GM18508 (cell line): ENCODE data around the gene SLC13A2.

Source experiments
- ATAC-seq: cut with Tn5 transposase; IDR thresholded peaks from one replicate; pipeline ENCODE4 v1.9.1; 2021; ENCODE audit warnings: moderate number of reproducible peaks; ENCODE audit not compliant: insufficient read depth, unreplicated experiment

The SLC13A2 gene

DNA sequence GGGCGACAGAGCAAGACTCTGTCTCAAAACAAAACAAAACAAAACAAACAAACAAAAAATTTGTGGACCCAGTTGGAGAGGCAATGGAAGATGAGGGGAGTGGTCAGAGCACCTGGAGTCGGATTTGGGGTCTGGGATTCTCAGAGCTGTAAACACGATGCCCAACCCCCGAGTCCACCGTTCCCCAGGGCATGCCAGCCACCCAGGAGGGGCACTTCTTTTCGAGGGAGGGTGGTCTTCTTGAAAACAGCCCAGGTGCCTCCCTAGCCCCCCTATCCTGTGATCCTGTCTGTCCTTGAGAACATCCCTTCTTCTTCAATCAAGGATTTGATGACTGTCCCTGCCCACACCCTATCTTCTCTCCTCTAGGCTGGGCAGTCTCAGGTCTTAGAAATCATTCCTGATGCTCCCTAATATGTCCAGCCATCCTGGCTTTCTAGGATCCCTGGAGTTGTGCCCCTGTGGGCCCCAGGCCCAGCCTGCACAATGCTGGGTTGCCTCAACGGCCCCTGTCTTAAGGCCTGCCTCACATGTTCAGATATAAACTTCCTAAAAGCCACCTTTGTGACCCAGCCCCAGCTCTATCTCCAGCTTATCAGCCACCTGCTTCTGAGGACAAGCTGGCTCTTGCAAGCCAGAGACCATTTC lies 3.1 kb upstream of the SLC13A2 start:
- ATAC-seq = no peak

DNA sequence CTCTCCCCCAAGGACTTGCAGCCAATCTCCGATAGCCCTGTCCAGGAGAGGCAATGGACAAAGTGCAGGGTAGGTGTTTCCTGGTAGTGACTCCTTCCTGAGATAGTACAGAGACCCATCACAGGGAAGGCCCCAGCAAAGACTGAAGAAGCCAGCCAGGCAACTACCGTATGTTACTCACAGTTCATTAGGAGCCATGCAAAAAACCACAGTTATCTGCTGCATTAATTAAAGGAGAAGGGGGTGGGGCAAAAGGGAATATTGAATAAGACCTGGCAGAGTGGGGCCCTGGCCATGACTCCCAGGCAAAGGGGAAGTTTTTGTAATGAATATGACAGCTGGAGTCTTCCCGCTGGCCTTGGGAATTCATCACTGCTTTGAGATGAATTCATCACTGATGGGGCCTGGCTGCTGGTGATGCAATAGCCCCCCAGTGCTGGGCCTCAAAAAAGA lies 2.5 kb upstream of the SLC13A2 start:
- ATAC-seq = no peak

DNA sequence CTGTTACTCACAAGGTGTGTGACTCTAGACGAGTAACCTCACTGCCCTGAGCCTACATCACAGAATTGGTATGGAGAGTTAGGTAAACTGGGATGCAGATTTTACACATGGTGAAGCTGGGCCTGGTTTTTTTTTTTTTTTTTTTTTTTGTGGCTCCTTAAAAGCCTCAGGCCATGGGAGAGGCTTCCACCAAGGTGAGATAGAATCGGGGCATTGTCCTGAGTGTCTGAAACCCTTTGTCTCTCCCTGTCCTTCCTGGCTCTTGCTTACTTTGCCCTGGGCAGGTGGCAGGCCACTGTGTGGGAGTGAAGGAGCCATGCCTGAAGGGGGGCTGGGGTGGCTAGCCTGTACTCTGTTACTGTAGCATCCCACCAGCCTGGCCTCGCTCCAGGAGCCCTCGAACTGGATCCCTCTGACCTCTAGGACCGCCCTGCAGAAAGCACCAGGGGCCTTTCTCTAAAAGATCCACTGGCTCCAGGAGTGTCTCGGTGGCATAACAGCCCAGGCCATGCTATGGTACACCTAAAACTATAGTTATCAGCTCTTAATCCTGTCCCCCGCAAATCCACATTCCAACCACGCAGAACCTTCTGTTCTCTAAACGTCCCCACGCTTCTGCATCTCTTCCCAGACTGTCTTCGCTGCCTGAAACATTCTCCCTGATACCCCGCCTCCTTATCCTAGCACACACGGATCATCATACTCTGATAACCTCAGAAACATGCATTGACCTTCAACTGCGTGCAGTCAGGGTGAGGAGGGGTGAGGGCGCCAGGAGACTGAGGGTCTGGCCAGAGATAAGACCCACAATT lies 1.7 kb upstream of the SLC13A2 start:
- ATAC-seq = no peak

DNA sequence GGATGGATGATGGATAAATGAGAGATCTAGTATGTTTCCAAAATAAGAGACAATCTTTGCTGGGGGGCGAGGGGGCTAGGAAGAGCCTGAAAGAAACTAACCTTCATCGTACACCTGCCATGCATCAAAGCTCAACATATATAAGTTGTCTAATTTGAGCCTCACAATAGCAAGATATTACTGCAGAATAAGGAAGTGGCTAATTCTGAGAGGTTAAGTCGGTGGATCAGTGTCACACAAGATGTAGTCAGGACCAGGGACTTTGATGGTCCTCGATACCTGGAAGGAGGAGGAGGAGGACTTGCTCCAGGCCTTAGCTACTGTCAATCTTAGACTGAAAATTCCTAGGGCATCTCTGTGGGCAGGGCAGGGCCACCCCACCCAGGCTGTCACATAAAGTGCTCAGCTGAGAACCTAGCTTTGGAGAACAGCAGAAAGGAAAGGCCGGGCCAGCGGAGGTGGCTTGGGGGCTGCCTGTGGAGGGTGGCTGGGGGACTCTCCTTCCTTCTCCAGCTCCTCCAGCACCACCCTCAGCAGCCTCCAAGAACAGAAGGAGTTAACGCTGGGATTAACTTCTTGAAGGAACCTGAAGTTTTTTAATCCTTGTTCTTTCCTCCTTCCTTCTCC lies 460 bp upstream of the SLC13A2 start:
- no peak for ATAC-seq

GRCh38 chr17:28474111-28474531 lies 677 bp downstream of the SLC13A2 start:
- ATAC-seq = no peak

DNA sequence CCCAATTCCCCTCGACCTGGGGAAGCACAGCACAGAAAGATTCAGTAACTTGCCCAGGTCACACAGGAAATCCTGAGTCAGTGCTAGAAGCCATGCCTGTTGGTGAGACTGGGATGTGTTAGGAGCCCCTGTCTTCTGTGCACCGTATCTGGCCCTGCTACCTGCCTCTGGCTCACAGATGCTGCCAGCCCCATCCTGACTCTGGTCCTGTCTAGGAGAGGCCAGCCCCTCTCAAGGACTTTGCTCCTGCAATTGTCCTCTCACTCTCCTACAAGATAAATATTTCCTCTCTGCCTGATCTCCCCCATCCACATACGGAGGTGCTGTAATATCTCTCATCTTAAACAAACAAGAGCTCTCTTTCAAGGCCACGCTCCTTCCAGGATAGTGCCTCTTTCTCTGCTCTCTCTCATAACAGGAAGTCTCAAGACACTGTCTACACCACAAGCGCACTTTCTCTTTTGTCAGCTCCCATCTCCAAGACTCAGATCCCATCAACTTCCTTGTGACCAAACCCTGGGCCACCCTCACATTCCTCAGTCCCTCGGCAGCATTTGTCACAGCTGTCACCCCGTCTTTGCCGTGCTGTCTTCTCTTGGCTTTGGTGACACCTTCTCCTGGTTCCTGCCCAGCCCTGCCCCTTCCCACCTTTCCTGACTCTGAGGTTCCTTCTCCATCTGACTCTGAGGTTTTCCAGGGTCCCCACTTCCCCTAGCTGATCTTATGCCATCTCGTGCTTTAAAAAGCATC lies 1.9 kb downstream of the SLC13A2 start:
- no peak for ATAC-seq

- ATAC-seq = no peak
These were observed 2.8 kb downstream of the SLC13A2 start for GRCh38 chr17:28476076-28476865.

GRCh38 chr17:28477928-28478327 lies 4.5 kb downstream of the SLC13A2 start:
- no peak for ATAC-seq

GRCh38 chr17:28478712-28479615 lies 5.5 kb downstream of the SLC13A2 start:
- no peak for ATAC-seq

GRCh38 chr17:28480278-28480677 lies 6.8 kb downstream of the SLC13A2 start:
- ATAC-seq = no peak

DNA sequence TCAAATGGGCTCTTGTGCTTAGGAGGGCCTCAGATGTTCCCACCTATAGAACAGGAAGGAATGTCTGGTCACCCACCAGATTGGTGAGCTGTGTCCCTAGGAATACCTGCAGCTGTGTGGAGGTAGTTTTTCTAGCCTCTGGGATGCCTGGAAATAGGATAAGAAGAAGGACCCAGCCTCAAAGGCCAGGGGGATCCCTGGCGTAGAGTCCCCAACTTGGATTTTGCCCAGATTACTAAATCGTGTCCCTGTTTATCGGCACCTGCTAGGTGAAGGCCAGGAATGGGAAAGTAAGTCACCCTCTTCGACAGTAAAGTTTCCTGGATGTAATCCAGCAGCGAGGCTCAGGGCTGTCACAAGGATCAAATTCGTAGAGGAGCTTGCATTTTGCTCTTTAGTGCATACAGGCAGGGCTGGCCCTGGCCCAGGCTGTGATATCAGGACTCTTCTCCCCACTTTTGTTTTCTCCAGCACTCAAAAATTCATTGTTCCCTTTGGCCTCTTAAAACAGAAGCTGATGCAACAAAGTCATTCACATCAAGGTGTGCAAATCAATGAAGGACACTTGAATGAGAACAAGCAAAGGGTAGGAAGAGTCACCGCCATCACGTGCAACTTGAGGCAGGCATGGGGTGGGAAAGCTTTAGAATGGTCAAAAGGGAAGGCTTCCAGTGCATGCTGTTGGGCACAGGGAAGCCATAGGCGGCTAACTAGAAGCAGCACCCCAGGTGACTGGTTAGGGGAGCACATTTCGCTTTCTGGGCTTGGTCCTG lies 7.5 kb downstream of the SLC13A2 start:
- no peak for ATAC-seq

DNA sequence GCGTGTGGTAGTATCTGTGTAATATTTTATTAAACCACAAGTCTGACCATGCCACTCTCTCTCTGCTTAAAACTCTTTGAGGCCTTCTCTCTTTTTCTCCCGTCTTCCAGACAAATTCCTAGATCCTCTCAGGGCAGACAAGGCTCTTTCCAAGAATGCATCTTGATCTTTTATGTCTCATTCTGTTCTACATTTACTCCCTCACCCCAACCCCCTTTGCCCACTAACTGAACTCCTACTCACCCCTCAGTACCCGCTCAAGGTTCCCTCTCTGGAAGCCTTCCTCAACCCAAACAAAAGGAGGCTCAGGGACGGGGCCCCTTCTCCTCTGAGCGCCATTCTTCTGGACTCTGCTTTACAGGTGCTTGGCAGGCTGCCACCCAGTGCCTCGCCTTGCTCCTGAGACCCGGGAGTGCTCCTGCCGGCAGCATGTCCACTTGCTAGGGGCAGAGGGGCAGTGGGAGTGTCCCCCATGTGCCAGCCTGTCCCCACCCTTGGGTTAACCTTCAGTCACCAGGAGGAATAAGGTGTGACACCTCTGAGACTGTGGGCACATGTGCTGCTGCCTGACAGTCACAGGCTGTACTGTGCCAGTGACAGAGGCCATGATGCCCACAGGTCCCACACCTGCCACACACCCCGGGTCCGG lies 9.2 kb downstream of the SLC13A2 start:
- no peak for ATAC-seq

DNA sequence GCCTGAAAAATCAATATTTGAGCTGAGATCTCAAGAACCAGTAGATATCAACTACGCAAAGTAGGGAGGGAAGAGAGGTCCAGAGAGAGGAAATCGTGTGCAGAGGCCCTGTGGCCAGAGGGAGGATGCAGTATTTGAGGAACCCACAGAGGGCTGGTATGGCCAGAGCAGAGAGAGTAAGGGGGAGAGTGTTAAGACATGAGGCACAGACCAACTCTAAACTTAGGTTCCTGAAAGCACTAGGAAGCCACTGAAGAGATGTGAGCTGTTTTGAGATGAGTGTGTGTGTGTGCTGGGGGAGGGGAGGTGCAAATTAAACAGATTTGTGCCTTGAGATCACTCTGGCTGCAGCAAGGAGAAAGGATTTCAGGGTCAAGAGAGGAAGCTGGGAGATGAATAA lies 10.9 kb downstream of the SLC13A2 start:
- ATAC-seq = peak; percentile 58

GRCh38 chr17:28485049-28485448 lies 11.6 kb downstream of the SLC13A2 start:
- ATAC-seq = no peak

DNA sequence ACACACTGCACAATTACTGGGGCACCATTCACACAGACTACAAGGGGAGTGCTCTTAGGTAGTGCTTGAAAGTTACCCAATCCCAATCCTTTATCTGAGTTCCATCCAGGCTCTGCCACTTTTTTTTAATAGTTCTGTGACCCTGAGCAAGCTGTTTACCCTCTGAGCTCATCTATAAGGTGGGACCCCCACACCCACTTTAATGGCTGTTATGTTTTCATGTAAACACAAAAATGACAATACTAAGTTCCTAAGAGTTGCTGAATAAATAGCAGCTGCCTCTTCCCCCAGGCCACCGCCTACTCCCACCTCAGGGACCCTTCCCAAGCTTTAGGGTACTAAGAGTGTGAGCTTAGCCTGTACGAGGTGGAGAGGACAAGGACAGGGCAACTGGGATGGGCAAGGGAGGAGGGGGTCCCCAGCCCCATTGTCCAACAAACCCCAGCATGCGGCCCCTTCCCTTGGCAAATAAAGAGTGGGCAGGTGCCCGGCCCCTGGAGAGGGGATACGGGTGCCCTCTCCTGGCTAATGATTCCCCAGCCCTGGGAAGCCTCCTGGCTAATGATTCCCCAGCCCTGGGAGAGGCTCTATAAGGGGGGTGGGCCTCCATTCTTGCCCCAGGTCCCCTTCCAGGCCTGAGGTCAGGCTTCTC lies 14.6 kb downstream of the SLC13A2 start:
- no peak for ATAC-seq

GRCh38 chr17:28488533-28489276 lies 15.3 kb downstream of the SLC13A2 start:
- ATAC-seq = no peak
